GM12873 (cell line): ENCODE results near the gene IFT22.

ENCODE experiments used
- CTCF ChIP-seq: IDR thresholded peaks from 2 replicates; pipeline ENCODE4 v1.5.1; 2012; ENCODE audit warnings: low read depth, mild to moderate bottlenecking, moderate library complexity, low read length, control low read depth; ENCODE audit not compliant: insufficient read depth; ENCODE audit errors: missing control alignments

The IFT22 gene

GRCh38 chr7:101303102-101303701 is 18.4 kb downstream of the IFT22 start:
- TF ChIP-seq CTCF: no peak

- TF ChIP-seq CTCF: no peak
These were observed 18.9 kb downstream of the IFT22 start for GRCh38 chr7:101302641-101303101.

- TF ChIP-seq CTCF: no peak
These were observed 20.9 kb downstream of the IFT22 start for GRCh38 chr7:101300465-101301376.

GRCh38 chr7:101299511-101300464 is 21.8 kb downstream of the IFT22 start:
- no peak for TF ChIP-seq CTCF

GRCh38 chr7:101294832-101295121 is 26.8 kb downstream of the IFT22 start:
- no peak for TF ChIP-seq CTCF

GRCh38 chr7:101294039-101294831 is 27.4 kb downstream of the IFT22 start:
- TF ChIP-seq CTCF: no peak
